ENCODE results near the gene FBXW8.

The FBXW8 gene

DNA sequence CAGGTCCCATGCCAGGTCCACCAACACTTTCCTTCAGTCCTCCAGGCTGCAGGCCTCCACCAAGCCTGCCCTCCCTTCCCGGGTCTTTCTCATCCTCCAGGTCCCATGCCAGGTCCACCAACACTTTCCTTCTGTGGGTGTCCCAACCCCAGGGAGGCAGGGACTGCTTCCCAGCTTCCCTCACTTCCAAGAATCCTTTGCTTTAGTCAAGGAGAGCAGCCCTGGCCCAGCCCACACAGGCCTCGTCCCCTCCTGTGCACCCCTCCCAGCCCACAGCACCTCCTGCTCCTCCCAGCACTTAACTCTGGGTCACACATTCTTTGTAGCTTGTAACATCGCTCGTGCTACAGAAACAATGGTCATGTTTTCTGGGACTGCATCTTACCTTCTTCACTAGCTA is 115.6 kb downstream of the FBXW8 start:
- no peak for DNase-seq

- DNase-seq, result no peak
Observed at GRCh38 chr12:117026921-117027250, 116.1 kb downstream of the FBXW8 start.

GRCh38 chr12:117027251-117028086 is 116.7 kb downstream of the FBXW8 start:
- DNase-seq, result no peak

DNA sequence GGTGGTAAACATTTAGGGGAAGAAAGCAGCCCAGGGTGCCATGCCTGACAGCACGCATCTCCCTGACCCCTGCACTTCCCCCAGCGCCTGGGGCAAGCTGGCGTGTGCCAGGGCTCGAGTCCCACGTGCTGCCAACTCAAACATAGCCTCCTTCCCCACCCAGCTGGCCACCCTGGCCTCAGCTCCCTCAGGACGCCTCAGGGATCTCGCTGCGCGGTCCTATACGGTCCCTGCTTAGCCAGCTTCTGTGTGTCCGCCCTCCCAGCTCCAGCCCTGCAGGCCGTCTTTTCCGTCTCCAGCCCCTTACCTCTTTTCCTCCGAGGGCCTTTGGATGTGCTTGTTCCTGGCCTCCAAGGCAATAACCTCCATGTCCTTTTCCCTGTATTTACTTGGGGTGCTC is 117.5 kb downstream of the FBXW8 start:
- no peak for DNase-seq

DNA sequence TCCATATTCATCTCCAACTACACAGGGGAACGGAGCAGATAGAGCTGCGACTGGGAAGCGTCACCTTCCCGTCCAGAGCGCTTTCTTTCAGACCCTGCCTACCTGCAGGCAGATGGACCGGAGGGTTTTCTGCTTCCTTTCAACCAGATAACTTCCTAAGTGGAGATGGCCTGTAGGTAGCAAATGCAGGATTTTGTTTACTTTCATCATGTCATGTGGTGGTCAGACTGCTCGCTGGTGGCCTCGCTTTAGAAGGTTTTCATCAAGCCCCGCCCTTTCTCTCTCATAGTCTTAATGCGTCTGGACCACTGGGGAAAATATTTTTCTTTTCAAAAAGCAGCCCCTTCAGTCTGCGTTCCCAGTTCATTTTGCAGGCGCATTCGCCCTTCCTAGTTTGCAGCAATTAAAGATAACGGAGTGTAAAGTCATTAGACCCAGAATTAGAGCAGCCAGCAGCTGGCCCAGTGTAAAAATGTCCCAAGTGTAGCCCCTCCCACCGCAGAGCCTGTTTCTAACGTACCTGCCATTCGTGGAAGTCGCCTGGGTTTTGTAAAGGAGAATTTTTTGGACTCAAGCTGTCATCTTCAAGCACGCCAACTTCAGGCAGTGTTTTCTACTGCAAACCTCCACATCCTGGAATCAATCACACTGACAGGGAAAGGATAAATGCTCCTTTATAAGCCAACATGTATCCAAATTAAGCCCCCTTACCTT is 119.6 kb downstream of the FBXW8 start:
- no peak for DNase-seq

- DNase-seq, result no peak
Observed at GRCh38 chr12:117031843-117032592, 121.3 kb downstream of the FBXW8 start.

DNA sequence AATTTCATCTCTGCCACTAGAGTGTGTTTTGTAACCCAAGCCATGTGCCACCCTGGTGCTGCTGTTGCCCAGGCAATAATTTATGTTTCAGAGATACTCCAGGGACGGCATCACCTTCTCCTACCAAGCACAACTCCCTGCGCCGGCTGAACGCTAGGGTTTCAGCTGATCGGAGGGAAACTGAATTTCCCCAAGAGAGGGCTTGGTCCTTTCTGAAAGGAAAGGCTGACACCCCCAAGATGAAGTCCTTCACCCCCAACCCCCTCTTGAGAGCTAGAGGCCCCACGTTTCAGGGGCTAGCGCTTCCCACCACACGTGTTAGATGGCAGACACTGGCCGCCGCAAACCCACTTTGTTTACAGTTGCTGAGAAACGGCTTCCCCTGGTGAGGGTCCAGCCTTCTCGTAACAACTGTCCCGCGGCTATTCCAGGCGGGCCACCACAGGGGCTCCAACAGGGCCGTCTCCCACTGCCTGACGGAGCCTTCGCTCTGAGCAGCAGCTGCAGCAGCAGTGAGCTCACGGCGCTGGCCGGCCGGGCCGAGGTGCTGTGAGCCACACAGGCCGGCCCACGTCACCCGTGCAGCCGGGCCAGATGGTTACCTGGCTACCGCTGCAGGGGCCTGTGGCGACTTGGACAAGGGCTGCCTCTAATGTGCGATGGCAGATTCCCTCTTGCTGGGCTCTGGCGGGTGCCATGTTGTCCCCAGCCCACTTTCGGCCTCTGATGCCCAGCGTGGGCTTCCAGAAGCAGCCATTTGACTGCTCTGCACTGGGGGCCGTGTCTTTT is 122.0 kb downstream of the FBXW8 start:
- DNase-seq, result peak; percentile 73

DNA sequence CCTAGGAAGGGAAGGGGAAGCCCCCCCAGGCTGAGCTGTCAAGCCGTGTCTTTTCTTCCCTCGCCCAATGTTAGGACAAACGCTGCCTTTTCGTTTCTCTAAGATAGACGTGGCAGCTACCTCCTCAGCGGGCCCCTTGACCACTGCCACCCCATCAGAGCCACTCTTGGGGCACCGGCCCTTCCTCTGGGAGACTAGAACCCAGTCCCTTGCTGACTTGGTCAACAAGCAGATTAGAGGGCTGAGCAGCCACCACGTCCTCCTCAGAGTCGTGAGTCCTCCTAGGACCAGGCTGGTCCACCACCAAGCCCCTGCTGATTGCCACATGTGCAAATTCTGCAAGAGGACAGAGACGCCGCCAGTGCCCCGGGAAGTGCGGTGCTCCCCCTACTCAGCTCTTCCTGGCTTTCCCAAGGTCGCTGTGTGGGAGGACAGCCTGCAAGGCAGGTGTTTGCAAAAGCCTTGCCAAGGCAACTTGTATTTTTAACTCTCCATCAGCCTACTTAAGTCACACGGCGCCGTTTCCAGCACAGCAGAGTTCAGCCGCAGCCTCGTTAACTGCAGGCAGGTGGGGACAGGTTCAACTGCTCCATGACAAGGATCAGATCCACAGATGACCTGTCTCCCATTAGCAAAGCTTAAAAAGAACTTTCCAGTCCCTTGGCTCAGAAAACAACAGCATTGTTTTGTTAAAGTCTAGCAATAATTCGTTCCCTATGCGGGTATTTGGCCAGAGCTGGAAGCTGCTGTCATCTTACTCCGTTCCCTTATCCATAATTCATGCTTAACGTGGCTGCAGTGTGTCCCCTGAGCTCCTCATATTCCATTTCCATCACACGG is 122.9 kb downstream of the FBXW8 start:
- peak; percentile 74 for DNase-seq

GRCh38 chr12:117034249-117034648 is 123.5 kb downstream of the FBXW8 start:
- DNase-seq, result no peak

DNA sequence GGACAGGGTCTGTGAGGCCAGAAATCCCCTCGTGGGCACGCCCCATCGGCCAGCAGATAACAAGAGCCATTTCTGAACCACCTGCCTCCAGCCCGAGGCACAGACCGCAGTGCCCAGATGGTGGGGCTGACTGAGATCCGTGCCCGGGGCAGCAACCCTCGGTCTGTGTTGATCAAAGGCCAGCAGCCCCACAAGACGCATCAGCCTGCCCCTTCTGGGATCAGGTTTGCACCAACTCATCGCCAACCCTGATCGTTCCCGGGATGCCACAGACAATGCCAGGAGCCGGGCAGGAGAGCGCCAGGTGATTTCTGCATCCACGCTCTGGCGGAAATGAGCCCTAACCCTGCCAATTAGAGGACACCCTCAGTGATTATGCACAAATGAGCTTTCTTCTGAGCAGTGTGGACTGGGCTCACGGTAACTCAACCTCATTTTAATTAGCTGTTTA is 124.0 kb downstream of the FBXW8 start:
- no peak for DNase-seq

DNA sequence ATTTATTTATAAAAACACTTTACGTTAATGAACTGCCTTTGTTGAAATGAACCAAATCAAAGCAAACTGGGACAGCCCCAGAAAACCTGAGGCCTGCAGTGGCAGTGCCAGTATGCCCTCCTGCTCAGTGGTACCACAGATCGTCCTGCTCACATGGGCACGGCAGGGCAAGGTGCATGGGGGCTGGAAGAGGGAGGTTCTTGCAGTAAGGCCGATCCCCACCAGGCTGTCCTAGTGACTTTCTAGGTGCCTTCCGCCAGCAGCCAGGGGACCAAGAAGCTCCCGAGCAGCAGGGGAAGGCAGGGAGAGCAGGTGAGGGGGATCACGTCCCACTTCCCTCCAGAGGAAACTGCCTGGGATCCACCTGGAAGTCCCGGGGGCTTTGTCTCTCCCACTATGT is 124.5 kb downstream of the FBXW8 start:
- no peak for DNase-seq

DNA sequence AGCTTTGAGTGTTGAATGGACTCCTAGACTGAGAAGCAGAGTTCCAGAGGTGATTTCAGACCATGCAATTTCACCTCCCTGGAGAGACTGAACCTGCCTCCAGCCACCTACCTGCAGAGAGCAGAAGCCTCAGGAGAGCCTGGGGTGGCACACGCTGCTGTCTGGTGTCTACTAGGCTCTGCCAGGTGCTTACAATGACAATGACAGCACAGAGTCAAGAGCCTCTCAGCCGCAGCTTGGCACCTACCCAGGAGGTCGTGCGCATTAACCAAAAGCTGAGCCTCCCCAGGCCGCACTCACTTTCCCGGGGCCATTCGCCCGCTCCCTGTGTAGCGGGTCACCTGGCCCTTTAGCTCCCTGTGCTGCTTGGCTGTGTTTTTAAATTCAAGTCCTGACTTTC is 125.3 kb downstream of the FBXW8 start:
- DNase-seq, result no peak

GRCh38 chr12:117036547-117036946 is 125.8 kb downstream of the FBXW8 start:
- DNase-seq, result no peak

- DNase-seq, result peak; percentile 30
Observed at GRCh38 chr12:117037289-117038022, 126.7 kb downstream of the FBXW8 start.

GRCh38 chr12:117038023-117038680 is 127.4 kb downstream of the FBXW8 start:
- no peak for DNase-seq

DNA sequence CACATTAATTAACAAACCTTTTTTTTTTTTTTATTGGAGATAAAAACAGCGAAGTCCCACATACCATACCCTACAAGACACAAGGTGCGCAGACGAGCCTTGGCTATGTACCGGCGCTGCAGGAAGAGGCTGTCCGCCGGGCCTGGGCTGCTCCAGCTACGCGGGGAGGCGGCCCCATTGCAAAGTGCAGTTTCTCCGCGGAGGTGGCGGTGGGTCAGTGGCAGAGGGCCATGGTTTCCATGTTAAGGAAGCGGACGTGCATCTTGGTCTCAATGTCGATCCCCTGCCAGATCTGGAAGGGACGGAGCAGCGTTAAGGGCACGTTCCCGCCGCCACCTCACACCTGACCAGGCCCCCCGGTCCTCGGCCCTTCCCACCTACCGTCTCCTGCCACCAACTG is 128.2 kb downstream of the FBXW8 start:
- no peak for DNase-seq

DNA sequence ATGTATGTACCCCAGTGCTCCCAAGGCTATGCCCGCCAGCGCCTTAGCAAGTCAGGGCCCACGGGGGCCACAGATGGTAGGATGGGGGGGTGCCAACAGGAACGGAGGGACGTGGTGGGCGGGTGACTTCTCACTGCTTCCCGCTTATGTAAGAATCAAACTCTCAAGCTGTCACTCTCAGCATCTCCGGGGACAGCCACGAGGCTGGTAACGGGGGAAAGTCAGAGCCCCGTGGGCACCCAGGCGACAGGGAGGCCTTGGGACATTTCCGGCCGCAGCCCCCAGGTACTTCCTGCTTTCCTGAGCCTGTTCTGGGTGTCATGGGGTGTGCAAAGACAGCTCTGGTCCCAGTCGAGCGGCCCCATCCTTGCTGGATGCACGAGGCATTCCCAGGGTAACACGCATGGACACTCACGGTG is 129.2 kb downstream of the FBXW8 start:
- no peak for DNase-seq

- no peak for DNase-seq
Observed at GRCh38 chr12:117040496-117040895, 129.7 kb downstream of the FBXW8 start.

DNA sequence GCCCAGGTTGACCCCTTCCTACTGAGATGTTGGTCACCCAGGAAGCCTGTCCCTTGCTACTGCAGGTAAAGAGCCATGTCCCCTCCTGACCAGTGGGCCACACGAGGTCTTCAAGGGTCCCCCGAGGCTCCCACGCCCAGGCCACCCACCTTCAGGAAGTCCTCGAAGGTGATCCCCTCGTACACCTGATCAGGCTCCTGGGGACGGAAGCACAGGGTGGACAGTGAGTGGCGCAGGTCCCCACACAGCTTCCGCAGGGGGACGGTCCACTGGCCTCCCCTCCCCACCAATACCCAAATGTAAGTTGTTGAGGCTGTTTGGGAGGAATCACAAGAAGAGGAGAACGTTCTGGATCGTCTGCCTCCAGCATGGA is 131.0 kb downstream of the FBXW8 start:
- no peak for DNase-seq

DNA sequence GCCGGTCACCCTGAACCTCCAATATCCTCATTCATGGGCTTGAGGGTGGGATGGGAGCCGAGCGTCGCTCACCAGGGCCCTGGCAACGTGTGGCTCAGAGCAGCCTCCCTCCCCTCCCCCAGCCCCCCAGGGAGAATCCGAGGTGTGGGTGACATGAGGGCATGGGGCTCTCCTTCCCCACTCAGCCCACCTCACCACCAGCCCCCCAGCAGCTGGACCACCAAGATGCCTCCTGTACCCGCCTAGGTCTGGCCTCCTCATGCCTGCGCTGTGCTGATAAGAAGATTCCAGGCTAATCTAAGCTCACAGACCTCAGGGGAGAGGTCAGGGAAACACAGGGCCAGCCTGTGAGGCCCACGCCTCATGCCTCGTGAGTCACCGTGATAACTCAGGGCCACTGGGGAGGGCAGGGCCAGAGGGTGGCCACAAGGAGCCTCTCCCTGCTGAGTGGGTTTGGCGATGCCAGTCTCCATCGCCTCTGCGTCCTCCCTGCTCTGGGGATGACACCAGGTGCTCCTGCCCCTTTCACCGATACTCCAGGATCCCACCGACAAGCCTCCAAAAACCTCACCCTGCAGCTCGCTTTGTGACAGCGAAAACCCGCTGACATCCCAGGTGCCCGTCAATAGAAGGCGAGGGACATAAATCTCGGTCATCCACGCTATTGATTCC is 131.6 kb downstream of the FBXW8 start:
- no peak for DNase-seq
